COR-L47 (cell line): ENCODE data around the gene MRPL21.

Experiments
- DNase-seq: peaks from one replicate; lab custom pipeline; 2025; lab: John Stamatoyannopoulos, UW

The MRPL21 gene

GRCh38 chr11:68903288-68904247 is at the start of gene MRPL21, which contains the start of gene IGHMBP2:
MRPL21 (minus strand) TSS chr11:68903832; CDS start chr11:68903810, 22 bp downstream.
IGHMBP2 (plus strand) TSS chr11:68903891; CDS start chr11:68903953, 62 bp downstream.
- peak; percentile 80 for DNase-seq

GRCh38 chr11:68950762-68951161 is 47.1 kb upstream of the MRPL21 start:
- no peak for DNase-seq

- DNase-seq, result peak; percentile 13
These were observed 46.6 kb upstream of the MRPL21 start for GRCh38 chr11:68950270-68950669.

GRCh38 chr11:68948935-68949334 is 45.3 kb upstream of the MRPL21 start:
- no peak for DNase-seq

- no peak for DNase-seq
These were observed 44.9 kb upstream of the MRPL21 start for GRCh38 chr11:68948496-68948895.

- DNase-seq, result no peak
These were observed 43.5 kb upstream of the MRPL21 start for GRCh38 chr11:68947151-68947550.

- no peak for DNase-seq
These were observed 42.9 kb upstream of the MRPL21 start for GRCh38 chr11:68946416-68947090.

GRCh38 chr11:68942751-68943271 is 39.2 kb upstream of the MRPL21 start:
- DNase-seq, result no peak

- DNase-seq, result no peak
These were observed 38.5 kb upstream of the MRPL21 start for GRCh38 chr11:68942095-68942620.

GRCh38 chr11:68941324-68942094 is 37.9 kb upstream of the MRPL21 start:
- no peak for DNase-seq

- DNase-seq, result no peak
These were observed 37.2 kb upstream of the MRPL21 start for GRCh38 chr11:68940651-68941323.

- no peak for DNase-seq
These were observed 36.2 kb upstream of the MRPL21 start for GRCh38 chr11:68939583-68940555.

GRCh38 chr11:68938816-68939582 is 35.4 kb upstream of the MRPL21 start:
- DNase-seq, result no peak

- DNase-seq, result no peak
These were observed 34.5 kb upstream of the MRPL21 start for GRCh38 chr11:68938088-68938487.

- no peak for DNase-seq
These were observed 33.3 kb upstream of the MRPL21 start for GRCh38 chr11:68936676-68937620.

GRCh38 chr11:68936358-68936636 is 32.7 kb upstream of the MRPL21 start:
- DNase-seq, result no peak

- no peak for DNase-seq
These were observed 32.1 kb upstream of the MRPL21 start for GRCh38 chr11:68935516-68936357.
